HFF-Myc (cell line): ENCODE measurements around the gene RGS6.

ENCODE experiments used
- DNase-seq: peaks from one replicate; pipeline ENCODE4 v3.0.0-alpha.2; 2011; ENCODE audit warnings: low read depth; ENCODE audit errors: extremely low read depth
- H3K4me3 ChIP-seq: replicated peaks from 2 replicates; pipeline ENCODE4 v1.5.1; 2011; ENCODE audit warnings: low read depth, mild to moderate bottlenecking, control low read depth, low read length
- CTCF ChIP-seq: IDR thresholded peaks from 2 replicates; pipeline ENCODE4 v1.5.1; 2012; ENCODE audit warnings: mild to moderate bottlenecking, low read depth, low read length, control low read depth; ENCODE audit errors: missing control alignments

Gene RGS6

GRCh38 chr14:72196237-72197015, 264.2 kb downstream of the RGS6 start:
- no peak for TF ChIP-seq CTCF
- no peak for DNase-seq
- H3K4me3 ChIP-seq, result no peak overlapping the region

- DNase-seq, result no peak
- no peak overlapping the region for H3K4me3 ChIP-seq
- no peak for TF ChIP-seq CTCF
Measured at GRCh38 chr14:72201645-72202044, 269.4 kb downstream of the RGS6 start.

DNA sequence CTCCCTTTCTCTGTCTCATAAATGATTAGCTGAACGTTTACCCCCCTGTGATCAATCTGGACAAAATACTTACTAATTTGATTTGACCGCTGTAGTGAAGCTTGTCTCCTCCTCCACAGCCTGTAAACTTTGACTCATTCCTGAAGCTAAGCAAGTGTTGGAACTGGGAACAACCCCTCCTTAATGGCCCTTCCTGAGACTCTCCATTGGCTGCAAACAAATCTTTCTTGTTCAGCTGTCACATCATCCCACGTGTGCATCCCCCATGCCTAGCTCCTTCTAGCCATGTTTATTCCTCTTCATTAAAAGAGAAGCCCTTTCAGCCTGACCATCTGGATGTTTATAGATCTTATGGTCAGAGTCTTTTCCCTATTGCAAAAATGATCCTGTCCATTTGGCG, 281.2 kb downstream of the RGS6 start:
- no peak overlapping the region for H3K4me3 ChIP-seq
- no peak for DNase-seq
- TF ChIP-seq CTCF, result no peak

DNA sequence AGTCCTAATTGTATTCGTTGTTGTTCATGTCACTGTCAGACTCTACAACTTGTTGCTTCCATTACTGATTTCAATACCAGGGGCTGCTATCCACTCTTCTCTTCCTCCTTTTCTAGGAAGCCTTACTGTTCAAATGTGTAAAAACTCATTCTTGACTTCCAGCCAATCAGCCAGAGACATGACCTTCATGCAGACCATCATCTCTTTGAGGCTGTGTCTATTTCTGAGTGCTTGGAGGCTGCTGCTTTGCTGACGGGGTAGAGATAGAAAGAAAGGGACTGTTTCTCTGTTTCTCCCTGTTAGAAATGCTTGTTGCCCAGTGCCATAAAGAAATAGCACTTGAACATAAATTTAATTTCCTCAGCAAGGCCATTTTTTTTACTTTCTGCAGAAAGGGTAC, 282.9 kb downstream of the RGS6 start:
- no peak for TF ChIP-seq CTCF
- no peak for DNase-seq
- H3K4me3 ChIP-seq, result no peak overlapping the region

DNA sequence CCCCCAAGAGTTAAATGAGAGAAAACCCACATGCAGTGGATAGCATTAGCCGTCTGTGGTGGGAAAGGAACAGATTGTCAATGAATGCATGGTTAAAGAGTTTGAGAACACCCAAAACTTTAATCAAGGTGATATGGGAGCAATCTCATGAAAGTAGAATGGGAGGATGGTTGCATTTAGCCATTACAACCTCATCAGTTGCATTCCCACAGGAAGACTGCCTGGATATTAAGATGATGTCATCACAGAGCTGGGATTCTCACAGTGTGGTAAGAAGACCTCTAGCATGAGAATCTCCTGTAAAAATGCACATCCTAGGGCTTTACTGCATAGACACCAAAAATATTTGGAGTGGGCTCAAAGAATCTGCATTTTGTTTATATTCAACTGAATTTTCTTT, 284.9 kb downstream of the RGS6 start:
- no peak for TF ChIP-seq CTCF
- no peak overlapping the region for H3K4me3 ChIP-seq
- no peak for DNase-seq

GRCh38 chr14:72222046-72222445, 289.8 kb downstream of the RGS6 start:
- no peak overlapping the region for H3K4me3 ChIP-seq

More at GRCh38 chr14:72222046-72222445, 289.8 kb downstream of the RGS6 start:
- DNase-seq, result no peak
- TF ChIP-seq CTCF, result no peak
